Measurements from ENCODE around the gene C11orf71. TPM values are rescaled to one million over a fixed set of nuclear protein-coding genes. Genes with fewer than 3 reads are reported as not detected.

Gene C11orf71
- total RNA-seq, 6 experiments from 2014 or later: 2.4 to 3.8 (median 3.2) TPM

GRCh38 chr11:114416441-114416961, 16.2 kb upstream of the C11orf71 start:
- H3K27ac Mint-ChIP-seq: peak overlapping the region; percentile 60
- DNase-seq: peak; percentile 35
- TF ChIP-seq, protein P1, sequence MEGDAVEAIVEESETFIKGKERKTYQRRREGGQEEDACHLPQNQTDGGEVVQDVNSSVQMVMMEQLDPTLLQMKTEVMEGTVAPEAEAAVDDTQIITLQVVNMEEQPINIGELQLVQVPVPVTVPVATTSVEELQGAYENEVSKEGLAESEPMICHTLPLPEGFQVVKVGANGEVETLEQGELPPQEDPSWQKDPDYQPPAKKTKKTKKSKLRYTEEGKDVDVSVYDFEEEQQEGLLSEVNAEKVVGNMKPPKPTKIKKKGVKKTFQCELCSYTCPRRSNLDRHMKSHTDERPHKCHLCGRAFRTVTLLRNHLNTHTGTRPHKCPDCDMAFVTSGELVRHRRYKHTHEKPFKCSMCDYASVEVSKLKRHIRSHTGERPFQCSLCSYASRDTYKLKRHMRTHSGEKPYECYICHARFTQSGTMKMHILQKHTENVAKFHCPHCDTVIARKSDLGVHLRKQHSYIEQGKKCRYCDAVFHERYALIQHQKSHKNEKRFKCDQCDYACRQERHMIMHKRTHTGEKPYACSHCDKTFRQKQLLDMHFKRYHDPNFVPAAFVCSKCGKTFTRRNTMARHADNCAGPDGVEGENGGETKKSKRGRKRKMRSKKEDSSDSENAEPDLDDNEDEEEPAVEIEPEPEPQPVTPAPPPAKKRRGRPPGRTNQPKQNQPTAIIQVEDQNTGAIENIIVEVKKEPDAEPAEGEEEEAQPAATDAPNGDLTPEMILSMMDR (IDR thresholded peaks at IDR 0.05): no peak

DNA sequence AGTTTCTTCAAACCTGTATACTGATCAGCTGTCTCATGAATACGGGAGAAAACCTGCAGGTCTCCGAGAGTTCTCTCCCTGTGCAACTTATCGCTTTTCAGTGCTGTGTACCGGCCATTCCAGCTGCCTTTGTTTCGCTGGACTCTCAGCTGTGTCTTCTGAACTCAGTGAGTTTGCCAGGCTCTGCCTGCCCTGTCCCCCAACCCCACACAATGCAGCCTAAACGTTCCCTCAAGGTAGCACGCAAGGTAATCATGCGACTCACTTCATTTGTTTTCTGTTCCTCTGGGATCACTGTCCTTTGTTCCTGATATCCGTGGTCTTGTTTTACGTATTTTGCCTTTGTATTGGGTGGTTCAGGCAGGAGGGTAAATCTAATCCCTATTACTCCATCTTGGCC, 13.6 kb upstream of the C11orf71 start:
- 0 out of 2 replicates have a peak overlapping the region, but pooled peaks have one; percentile 20 for H3K27ac Mint-ChIP-seq

More at GRCh38 chr11:114416441-114416961, 16.2 kb upstream of the C11orf71 start:
- Mint-ChIP-seq H3K4me3 (no peak overlapping the region), H3K4me1 (ENCODE audit: low read depth) (peaks cover 14% of the 10 kb centered on the region), H3K27me3 (ENCODE audit: insufficient read depth) (no peaks in the 10 kb centered on the region; the same call in 1 of the 2 replicates), H3K9me3 (no peaks in the 10 kb centered on the region), H3K36me3 (ENCODE audit: low read depth) (peaks cover 28% of the 10 kb centered on the region)

GRCh38 chr11:114412946-114413345, 12.6 kb upstream of the C11orf71 start:
- H3K4me3 Mint-ChIP-seq: no peak overlapping the region
- no peaks in the 10 kb centered on the region; the same call in 1 of the 2 replicates for H3K27me3 Mint-ChIP-seq (ENCODE audit: insufficient read depth)
- no peaks in the 10 kb centered on the region for H3K9me3 Mint-ChIP-seq
- no peak overlapping the region; the same call in 1 of the 2 replicates for H3K27ac Mint-ChIP-seq
- peaks cover 38% of the 10 kb centered on the region for H3K36me3 Mint-ChIP-seq (ENCODE audit: low read depth)
- no peak for DNase-seq
- TF ChIP-seq, protein P1 (IDR thresholded peaks at IDR 0.05): no peak
- peaks cover 21% of the 10 kb centered on the region for H3K4me1 Mint-ChIP-seq (ENCODE audit: low read depth)

More for the DNA sequence above, 13.6 kb upstream of the C11orf71 start:
- peaks cover 21% of the 10 kb centered on the region for H3K4me1 Mint-ChIP-seq (ENCODE audit: low read depth)
- no peaks in the 10 kb centered on the region for H3K9me3 Mint-ChIP-seq
- no peaks in the 10 kb centered on the region; the same call in 1 of the 2 replicates for H3K27me3 Mint-ChIP-seq (ENCODE audit: insufficient read depth)
- H3K36me3 Mint-ChIP-seq (ENCODE audit: low read depth): peaks cover 38% of the 10 kb centered on the region
- no peak overlapping the region for H3K4me3 Mint-ChIP-seq
- no peak for DNase-seq
- TF ChIP-seq, protein P1 (IDR thresholded peaks at IDR 0.05): no peak

DNA sequence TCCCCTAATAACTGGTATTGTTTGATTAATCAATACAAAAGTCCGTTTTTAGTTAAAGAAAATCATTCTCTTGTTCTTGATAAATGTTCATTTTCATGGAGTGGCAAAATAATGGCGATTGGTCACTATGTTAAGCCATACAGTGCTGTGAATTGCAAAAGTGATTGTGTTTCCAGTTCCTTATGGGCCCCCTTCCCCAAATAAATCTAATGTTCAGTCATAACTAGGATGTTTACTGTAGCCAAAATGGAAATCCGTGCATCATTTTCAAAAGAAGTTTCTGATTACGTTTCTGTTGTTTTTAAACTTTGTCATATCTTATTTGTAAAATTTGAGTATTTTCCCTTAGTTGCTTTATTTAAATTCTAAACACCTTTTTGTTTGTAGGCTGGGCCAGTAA, 1.0 kb upstream of the C11orf71 start:
- no peak for DNase-seq
- TF ChIP-seq, protein P1 (IDR thresholded peaks at IDR 0.05): no peak
- peaks cover 4% of the 10 kb centered on the region for H3K27me3 Mint-ChIP-seq (ENCODE audit: insufficient read depth)
- no peaks in the 10 kb centered on the region for H3K9me3 Mint-ChIP-seq
- peaks cover 71% of the 10 kb centered on the region for H3K4me1 Mint-ChIP-seq (ENCODE audit: low read depth)
- peak overlapping the region; percentile 100 for H3K27ac Mint-ChIP-seq
- H3K4me3 Mint-ChIP-seq: peak overlapping the region; percentile 98
- peaks cover 64% of the 10 kb centered on the region for H3K36me3 Mint-ChIP-seq (ENCODE audit: low read depth)

GRCh38 chr11:114400915-114401223, 558 bp upstream of the C11orf71 start:
- H3K27ac Mint-ChIP-seq: peak overlapping the region; percentile 100
- no peak for DNase-seq
- H3K27me3 Mint-ChIP-seq (ENCODE audit: insufficient read depth): peaks cover 4% of the 10 kb centered on the region
- TF ChIP-seq, protein P1 (IDR thresholded peaks at IDR 0.05): peak; percentile 37; the same call in 1 of the 2 replicates
- H3K9me3 Mint-ChIP-seq: no peaks in the 10 kb centered on the region
- H3K4me3 Mint-ChIP-seq: peak overlapping the region; percentile 98
- H3K36me3 Mint-ChIP-seq (ENCODE audit: low read depth): peaks cover 60% of the 10 kb centered on the region
- peaks cover 75% of the 10 kb centered on the region for H3K4me1 Mint-ChIP-seq (ENCODE audit: low read depth)
